COLO829 (cell line): ENCODE data around the gene MYH2.

Source experiments
- DNase-seq: peaks from one replicate; pipeline ENCODE4 v3.0.0; 2012; ENCODE audit warnings: low spot score

The MYH2 gene

DNA sequence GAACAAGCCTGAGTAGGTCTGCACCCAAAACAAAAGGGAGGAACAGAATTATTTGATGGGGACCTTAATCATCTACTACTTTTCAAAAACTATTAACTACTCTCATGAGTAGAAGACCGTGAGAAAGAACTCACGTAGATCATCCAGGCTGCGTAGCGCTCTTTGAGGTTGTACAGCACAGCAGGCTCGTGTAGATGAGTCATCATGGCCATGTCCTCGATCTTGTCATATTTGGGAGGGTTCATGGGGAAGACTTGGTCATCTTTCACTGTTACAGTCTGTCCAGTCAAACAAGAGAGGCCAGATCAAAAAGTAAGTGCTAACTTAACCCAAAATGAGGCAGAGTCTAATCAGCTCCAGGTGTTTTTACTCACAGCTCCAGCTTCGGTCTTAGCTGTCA, 33.4 kb downstream of the MYH2 start:
- no peak for DNase-seq

DNA sequence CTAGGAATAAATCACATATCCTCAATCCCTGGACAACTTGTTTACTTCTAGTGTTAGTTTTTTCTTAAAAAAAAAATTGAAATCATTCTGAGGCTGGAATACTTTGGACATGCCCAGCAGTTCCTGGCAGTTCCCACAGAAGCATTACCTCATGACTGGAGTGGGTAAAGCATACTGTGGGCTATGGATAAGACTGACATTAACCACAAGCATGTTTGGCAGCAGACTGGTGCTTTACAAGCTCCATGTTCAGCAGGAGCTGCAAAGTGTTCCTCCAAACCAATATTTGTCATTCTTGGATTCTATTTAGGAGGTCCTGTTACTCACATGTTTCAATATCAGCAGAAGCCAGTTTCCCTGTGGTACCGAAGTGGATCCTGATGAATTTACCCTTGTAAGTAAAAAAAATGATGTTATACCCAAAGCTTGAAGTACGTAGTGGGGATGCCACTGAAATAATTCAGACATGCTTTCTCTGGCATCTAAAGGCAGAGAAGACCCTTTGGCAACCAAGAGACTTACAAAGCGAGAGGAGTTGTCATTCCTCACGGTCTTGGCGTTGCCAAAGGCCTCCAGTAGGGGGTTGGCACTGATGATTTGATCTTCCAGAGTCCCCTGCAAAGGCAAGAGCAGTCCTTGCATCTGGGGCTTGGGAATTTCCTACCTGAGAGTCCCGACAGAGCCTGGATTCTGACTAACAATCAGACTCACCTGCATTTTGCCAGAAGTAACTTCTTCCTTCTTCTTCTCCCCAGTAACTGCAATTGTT, 36.0 kb downstream of the MYH2 start:
- DNase-seq, result no peak

DNA sequence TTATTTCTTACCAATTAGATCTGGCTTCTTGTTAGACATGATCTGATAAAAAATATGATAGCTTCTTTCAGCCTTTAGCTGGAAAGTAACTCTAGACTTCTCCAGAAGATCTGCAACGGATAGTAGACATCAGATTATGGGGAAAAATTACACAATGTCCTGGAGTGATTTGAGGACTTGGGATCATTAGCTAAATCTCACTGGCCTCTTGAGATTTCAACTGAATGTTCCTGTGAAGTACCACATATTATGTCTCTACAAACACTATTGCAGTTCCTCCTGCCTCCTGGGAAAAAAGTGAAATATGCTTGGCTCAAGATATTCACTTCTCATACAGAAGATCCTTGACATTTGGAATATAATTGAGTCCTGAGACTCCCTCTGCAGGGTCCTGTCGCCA, 36.6 kb downstream of the MYH2 start:
- no peak for DNase-seq

DNA sequence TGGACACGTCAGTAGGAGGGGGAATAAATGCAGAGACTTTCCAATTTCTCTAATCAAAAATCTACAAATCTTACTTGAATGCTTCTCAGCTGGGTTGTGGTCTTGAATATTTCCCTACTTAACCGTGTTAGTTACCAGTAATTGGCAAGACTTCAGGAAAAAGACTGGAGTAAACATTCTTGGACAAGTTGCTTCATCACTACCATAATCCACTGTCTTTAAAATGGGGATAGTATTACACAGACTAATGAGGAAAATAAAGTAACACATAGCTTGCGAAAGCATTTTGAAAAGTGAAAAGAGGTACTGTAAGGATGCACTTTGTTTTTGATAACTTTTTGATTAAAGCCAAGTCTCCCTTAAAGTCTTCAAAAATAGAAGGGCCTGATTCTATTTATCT, 49.5 kb downstream of the MYH2 start:
- DNase-seq, result no peak

DNA sequence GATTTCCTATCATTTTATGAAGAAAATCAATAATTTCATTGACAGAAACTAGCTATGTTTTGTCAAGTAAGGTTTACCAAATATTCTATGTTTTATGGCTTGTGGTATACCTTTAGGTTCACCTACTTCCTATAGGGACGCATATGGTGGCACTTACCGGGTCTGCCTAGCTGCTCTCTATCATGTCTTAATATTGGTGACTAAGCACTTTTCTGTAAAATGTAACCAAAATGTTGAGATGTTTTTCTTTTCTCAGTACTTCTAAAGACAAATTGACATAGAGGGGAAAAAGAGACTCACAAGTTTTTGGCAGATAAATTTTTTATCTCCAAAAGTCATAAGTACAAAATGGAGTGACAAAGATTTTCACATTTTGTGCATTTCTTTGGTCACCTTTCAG, 57.5 kb downstream of the MYH2 start:
- no peak for DNase-seq

DNA sequence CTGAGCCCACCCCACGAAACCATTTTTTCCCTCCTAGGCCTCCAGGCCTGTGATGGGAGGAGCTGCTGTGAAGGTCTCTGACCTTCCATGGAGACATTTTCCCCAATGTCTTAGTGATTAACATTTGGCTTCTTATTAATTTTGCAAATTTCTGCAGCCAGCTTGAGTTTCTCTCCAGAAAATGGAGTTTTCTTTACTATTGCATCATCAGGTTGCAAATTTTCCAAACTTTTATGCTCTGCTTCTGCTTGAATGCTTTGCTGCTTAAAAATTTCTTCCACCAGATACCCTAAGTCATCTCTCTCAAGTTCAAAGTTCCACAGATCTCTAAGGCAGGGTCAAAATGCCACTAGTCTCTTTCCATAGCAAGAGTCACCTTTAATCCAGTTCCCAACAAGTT, 67.2 kb downstream of the MYH2 start:
- DNase-seq, result no peak

DNA sequence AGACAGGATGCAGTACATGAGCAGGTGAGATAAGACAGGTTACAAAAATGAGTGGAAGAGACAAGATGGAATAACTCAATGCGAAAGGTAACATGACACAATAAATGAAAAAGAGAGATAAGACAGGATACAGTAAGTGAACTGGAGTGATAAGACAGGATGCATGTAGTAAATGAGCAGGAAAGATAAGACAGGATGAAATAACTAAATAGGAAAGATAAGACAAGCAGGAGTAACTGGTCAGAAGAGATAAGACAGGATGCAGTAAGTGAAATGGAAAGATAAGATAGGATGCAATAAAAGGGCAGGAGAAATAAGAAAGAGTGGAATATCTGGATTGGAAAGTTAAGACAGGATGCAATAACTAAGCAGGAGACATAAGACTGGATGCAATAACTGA, 71.8 kb downstream of the MYH2 start:
- no peak for DNase-seq

DNA sequence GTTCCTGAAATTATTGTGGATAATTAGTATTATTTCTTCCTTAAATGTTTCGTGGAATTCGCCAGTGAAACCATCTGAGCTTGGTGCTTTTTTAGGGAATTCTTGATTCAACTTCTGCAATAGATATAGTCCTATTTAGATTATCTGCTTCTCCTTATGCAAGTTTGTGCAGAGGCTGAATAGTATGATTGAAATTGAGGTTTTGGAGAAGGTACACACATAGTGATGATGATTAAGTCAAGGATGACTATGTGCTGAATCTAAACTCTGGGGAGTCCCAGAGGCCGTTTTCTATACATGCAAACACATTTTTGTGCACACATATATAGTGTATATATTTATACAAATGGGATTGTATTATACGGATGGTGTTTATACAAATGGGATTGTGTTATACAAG, 74.9 kb downstream of the MYH2 start:
- DNase-seq, result no peak

DNA sequence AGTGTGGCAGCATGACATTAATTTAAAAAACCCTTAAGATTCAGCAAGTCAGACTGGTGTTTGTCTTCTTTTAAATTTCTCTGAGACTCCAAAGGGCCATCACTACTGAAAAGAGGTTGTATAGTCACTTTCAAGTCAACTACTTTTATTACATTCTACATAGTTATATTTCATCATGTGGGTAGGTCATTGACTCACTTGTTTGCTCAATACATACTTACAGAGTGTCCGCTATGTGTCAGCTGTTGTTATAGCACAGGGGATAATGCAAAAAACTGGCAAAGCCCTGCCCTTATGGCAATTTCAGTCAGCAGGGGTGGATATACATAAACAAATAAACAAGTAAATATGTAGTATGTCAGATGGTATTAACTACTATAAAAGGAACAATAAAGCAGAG, 77.6 kb downstream of the MYH2 start:
- DNase-seq, result no peak
